ENCODE data around the gene SLC35F3.

SLC35F3 gene

DNA sequence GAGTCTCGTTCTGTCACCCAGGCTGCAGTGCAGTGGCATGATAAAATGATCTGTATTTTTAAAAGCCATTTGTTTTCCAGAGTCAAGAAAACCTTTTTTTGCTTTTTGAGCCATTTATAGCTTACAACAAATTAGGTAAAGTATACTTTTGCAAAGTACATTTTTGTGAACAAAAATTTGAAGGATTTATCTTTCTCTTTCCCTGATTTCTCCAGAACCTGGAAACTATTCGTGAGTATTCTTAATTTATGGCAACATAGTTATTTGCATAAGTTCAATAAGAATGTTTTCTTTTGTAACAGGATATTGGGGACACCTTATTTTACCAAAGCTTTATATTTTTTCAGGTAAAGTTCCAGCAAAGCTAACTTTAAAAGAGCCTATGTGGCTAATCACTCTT is 37.4 kb upstream of the SLC35F3 start:
- TF ChIP-seq, protein P1, sequence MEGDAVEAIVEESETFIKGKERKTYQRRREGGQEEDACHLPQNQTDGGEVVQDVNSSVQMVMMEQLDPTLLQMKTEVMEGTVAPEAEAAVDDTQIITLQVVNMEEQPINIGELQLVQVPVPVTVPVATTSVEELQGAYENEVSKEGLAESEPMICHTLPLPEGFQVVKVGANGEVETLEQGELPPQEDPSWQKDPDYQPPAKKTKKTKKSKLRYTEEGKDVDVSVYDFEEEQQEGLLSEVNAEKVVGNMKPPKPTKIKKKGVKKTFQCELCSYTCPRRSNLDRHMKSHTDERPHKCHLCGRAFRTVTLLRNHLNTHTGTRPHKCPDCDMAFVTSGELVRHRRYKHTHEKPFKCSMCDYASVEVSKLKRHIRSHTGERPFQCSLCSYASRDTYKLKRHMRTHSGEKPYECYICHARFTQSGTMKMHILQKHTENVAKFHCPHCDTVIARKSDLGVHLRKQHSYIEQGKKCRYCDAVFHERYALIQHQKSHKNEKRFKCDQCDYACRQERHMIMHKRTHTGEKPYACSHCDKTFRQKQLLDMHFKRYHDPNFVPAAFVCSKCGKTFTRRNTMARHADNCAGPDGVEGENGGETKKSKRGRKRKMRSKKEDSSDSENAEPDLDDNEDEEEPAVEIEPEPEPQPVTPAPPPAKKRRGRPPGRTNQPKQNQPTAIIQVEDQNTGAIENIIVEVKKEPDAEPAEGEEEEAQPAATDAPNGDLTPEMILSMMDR (IDR thresholded peaks at IDR 0.05; ENCODE audit: insufficient read depth, low read depth, low read length, missing control alignments) = no peak
- no peak for DNase-seq (ENCODE audit: low read depth)
- no peak overlapping the region for H3K4me3 ChIP-seq (ENCODE audit: low read depth, low read length)

DNA sequence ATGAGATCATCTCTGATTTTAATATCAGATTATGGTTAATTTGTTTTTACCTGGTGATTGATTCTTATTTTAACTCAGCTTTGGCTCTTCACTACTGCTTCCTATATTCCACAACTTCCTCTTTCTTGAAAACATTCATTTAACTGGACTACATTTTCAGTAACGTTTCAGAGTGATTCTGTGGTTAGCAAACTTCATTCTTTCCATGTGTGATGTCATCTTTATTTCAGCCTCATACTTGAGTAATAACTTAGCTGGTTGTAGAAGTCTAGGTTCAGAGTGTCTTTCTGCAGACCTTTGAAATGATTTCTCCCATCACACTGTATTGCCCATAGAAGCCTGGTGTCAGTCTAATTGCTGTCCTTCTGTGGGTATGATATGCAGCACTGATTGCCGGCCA is 36.0 kb upstream of the SLC35F3 start:
- TF ChIP-seq, protein P1 (IDR thresholded peaks at IDR 0.05; ENCODE audit: insufficient read depth, low read depth, low read length, missing control alignments) = no peak

DNA sequence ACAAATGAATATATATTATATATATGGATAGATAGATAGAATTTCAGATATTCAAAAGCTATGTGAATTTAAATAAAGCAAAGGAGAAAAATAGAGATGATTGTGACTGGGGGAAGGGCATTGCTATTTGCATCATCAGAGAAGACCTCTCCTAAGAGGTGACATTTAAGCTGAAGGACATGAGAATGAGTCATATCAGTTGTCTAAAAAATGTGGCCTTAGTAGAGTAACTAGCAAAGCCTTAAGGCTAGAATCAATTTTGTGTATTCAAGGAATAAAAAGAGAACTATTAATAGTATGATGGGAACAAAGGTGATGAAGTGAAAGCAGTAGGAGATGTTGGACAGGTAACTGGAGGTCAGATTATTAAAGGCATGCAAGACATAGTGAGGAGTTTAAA is 34.8 kb upstream of the SLC35F3 start:
- DNase-seq (ENCODE audit: low read depth) = no peak
- no peak overlapping the region for H3K4me3 ChIP-seq (ENCODE audit: low read depth, low read length)
- TF ChIP-seq, protein P1 (IDR thresholded peaks at IDR 0.05; ENCODE audit: insufficient read depth, low read depth, low read length, missing control alignments) = no peak

More for the DNA sequence above, 36.0 kb upstream of the SLC35F3 start:
- DNase-seq (ENCODE audit: low read depth) = no peak
- no peak overlapping the region for H3K4me3 ChIP-seq (ENCODE audit: low read depth, low read length)

DNA sequence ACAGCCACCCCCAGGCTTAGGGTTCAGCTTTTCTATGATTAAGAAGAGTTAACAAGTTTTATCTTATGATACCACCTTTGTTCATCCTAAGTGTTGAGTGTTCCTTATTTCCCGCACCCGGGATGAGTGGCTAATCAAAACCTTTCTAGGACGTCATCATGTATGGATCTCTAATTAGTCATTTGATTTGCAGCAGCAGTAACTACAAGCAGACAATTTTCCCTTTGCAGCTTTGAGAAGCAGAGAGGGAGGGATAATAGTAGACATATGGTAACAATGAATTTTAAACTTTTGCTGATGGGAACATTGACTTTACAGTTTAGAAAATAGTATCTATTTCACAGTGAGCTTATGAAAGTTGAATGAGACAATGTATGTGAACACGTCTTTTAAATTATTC is 30.8 kb upstream of the SLC35F3 start:
- no peak for DNase-seq (ENCODE audit: low read depth)
- H3K4me3 ChIP-seq (ENCODE audit: low read depth, low read length) = no peak overlapping the region
- TF ChIP-seq, protein P1 (IDR thresholded peaks at IDR 0.05; ENCODE audit: insufficient read depth, low read depth, low read length, missing control alignments) = no peak

DNA sequence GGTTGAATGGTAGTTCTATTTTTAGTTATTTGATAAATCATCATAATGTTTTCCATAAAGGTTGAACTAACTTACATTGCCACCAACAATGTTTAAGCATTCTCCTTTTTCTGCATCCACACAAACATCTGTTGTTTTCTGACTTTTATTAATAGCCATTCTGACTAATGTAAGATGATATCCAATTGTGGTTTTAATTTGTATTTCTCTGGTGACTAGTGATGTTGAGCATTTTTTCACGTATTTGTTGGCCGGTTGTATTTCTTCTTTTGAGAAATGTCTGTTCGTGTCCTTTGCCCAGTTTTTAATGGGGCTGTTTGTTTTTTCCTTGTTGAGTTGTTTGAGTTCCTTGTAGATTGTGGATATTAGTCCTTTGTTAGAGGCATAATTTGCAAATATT is 24.6 kb upstream of the SLC35F3 start:
- no peak for DNase-seq (ENCODE audit: low read depth)
- TF ChIP-seq, protein P1 (IDR thresholded peaks at IDR 0.05; ENCODE audit: insufficient read depth, low read depth, low read length, missing control alignments) = no peak
- H3K4me3 ChIP-seq (ENCODE audit: low read depth, low read length) = no peak overlapping the region

DNA sequence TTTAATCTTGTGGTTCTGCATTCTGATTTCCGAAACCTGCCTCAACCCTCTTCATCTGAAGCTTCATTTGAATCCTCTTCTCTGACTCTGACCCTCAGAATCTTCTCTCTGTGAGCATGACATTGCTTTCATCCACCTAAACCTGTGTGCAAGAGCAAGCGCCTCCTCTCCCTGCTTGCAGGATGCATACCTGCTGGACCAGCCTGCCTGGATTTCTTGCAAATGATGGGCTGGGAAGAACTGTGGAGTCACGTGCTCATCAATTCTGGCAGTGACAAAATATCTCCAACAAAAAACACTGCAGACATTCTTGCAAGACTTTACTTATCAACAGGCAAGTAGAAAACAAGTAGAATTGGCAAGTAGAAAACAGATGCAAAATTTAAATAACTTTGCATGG is 20.8 kb upstream of the SLC35F3 start:
- H3K4me3 ChIP-seq (ENCODE audit: low read depth, low read length) = no peak overlapping the region
- TF ChIP-seq, protein P1 (IDR thresholded peaks at IDR 0.05; ENCODE audit: insufficient read depth, low read depth, low read length, missing control alignments) = no peak
- no peak for DNase-seq (ENCODE audit: low read depth)

DNA sequence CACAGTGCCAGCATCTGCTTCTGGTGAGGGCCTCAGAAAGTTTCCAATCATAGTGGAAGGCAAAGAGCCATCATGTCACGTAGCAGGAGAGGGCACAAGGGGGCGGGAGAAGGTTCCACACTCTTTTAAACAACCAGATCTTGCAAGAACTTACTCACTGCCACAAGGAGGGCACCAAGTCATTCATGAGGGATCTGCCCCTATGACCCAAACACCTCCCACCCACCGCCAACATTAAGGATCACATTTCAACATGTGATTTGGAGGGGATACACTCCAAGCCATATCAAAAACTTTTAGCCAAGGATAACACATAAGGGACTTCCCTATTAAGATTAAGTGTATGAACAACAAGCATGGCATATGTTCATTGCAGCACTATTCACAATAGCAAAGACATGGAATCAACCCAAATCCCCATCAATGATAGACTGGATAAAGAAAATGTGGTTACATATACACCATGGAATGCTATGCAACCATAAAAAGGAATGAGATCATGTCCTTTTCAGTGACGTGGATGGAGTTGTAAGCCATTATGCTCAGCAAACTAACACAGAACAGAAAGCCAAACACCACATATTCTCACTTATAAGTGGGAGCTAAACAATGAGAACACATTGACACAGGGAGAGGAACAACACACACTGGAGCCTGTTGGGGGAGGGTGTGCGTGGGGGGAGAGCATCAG is 19.9 kb upstream of the SLC35F3 start:
- no peak overlapping the region for H3K4me3 ChIP-seq (ENCODE audit: low read depth, low read length)
- TF ChIP-seq, protein P1 (IDR thresholded peaks at IDR 0.05; ENCODE audit: insufficient read depth, low read depth, low read length, missing control alignments) = no peak
- no peak for DNase-seq (ENCODE audit: low read depth)

Measured in GM12865 (cell line).